HepG2 (cell line): ENCODE data around the gene ARL14EP. TPM values are rescaled to one million over a fixed set of nuclear protein-coding genes. Genes with fewer than 3 reads are reported as not detected.

Experiments
- HIVEP1 ChIP-seq: sonication (generic); formaldehyde crosslinking; IDR thresholded peaks from 2 replicates; pipeline ENCODE4 v1.4.0; 2020; ENCODE audit warnings: mild to moderate bottlenecking, missing genetic modification reagents
- PAXIP1 ChIP-seq: sonication (generic); formaldehyde crosslinking; conservative IDR thresholded peaks from 2 replicates; pipeline ENCODE4 v1.4.0; 2020; ENCODE audit warnings: mild to moderate bottlenecking, missing genetic modification reagents, moderate library complexity
- ZBTB4 ChIP-seq: sonication (generic); formaldehyde crosslinking; IDR thresholded peaks from 2 replicates; pipeline ENCODE4 v1.4.0; 2020; ENCODE audit warnings: missing genetic modification reagents, mild to moderate bottlenecking, borderline replicate concordance
- ZFY ChIP-seq: sonication (generic); formaldehyde crosslinking; IDR thresholded peaks from 2 replicates; pipeline ENCODE4 v1.4.0; 2020; ENCODE audit warnings: missing genetic modification reagents
- ZNF24 ChIP-seq: fragments of 450-650 bp; IDR thresholded peaks from 2 replicates; pipeline ENCODE4 v1.6.1; 2017; ENCODE audit warnings: antibody characterized with exemption, mild to moderate bottlenecking
- ZNF367 ChIP-seq: sonication (generic); formaldehyde crosslinking; IDR thresholded peaks from 2 replicates; pipeline ENCODE4 v1.4.0; 2020; ENCODE audit warnings: missing genetic modification reagents, borderline replicate concordance
- ZNF790 ChIP-seq: sonication (generic); formaldehyde crosslinking; IDR thresholded peaks from 2 replicates; pipeline ENCODE4 v1.8.0; 2022; ENCODE audit warnings: missing genetic modification reagents, mild to moderate bottlenecking, borderline replicate concordance
- ZNF883 ChIP-seq: sonication (generic); formaldehyde crosslinking; IDR thresholded peaks from 2 replicates; pipeline ENCODE4 v1.5.1; 2020; ENCODE audit warnings: mild to moderate bottlenecking, missing genetic modification reagents; ENCODE audit errors: not compliant biosample characterization
- polyA plus RNA-seq, 8 experiments: library from polyadenylated mRNA; depleted of rRNA in 3 of 8; stranded (reverse) in 7 of 8; unstranded in 1 of 8; fragments of >200 nt; fragmentation: Illumina TruSeq in 4 of 8; extraction: Trizol in 4 of 8; gene quantifications; 2 replicates each; pipeline versions ENCODE4 v1.2.1 to v1.2.3, GENCODE V29; 2011 to 2016; ENCODE audit warnings: low read depth in 4 of 8, missing spikeins in 1 of 8, mixed read lengths in 1 of 8; ENCODE audit not compliant: insufficient read depth in 1 of 8
- total RNA-seq, 5 experiments: library from RNA; depleted of rRNA; stranded (reverse); fragments of >200 nt; fragmentation: Illumina TruSeq; extraction: Trizol; gene quantifications; 2 replicates each; pipeline ENCODE4 v1.2.3, GENCODE V29; 2016; ENCODE audit warnings: low read depth in 1 of 5
- TF ChIP-seq, protein P1 (sequence below): sonication (generic); formaldehyde crosslinking; IDR thresholded peaks from 2 replicates; pipeline ENCODE4 v1.9.0; 2021; ENCODE audit warnings: missing genetic modification reagents, mild to moderate bottlenecking, borderline replicate concordance
- TF ChIP-seq, protein P2 (sequence below): sonication (generic); formaldehyde crosslinking; IDR thresholded peaks from 2 replicates; pipeline ENCODE4 v1.5.0; 2020; ENCODE audit warnings: mild to moderate bottlenecking, missing genetic modification reagents, borderline replicate concordance

Gene ARL14EP
- total and polyA plus RNA-seq, 2 of the 13 experiments (the other 11 are each of a cell fraction or from before 2014, with no cell fraction given), result 9.8 to 15.4 TPM

DNA sequence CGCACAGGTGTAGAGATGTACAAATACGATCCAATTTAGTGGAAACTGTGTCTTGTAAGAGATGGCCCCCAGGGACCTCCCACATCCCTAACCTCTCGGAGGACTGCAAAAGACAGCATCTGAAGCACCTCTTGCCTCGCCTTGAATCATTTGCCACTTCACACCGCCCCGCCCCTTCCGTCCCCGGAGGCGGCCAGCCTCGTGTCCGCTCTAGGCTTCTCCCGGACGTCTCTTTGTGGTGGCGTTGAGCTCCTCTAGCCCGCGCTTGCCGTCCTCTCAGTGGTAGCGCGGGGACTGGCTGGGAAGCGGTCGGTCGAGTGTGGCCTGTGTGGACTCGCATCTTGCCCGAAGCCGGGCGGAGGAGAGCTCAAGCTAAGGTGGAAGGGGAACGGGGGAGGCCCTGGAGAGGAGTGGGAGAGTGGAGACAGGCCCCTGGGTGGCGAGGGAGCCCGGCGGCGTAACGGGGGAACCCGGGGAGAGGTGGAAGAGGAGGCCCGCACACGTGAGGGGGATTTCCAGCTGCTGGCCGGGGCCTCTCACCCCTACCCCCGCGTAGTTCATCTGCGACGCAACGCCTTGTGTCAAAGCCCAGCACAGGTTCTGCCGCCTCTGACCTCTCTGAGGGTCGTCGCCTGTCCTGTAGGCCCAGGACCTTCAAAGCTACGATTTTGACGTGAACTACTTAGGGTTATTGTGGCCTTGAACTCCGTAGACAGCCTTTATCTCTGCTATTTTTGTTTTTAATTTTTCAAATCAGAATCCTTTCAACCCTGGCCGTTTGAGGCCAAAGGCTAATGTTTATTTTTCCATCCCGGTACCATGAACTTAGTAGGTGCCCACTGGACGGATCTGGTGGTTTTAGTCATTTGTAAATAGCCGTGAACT lies at the start of gene ARL14EP (continued):
- TF ChIP-seq PAXIP1 (CRISPR knock-in tag) (peak; percentile 61), ZNF24 (no peak), ZNF883 (peak; percentile 91), ZNF367 (CRISPR knock-in tag) (0 out of 2 replicates have a peak, but pooled peaks have one; percentile 29), ZFY (CRISPR knock-in tag) (peak; percentile 98), HIVEP1 (0 out of 2 replicates have a peak, but pooled peaks have one; percentile 46), ZBTB4 (CRISPR knock-in tag) (peak; percentile 24; the same call in 1 of the 2 replicates), ZNF790 (CRISPR knock-in tag) (peak; percentile 77; the same call in 1 of the 2 replicates)
- TF ChIP-seq, protein P1, sequence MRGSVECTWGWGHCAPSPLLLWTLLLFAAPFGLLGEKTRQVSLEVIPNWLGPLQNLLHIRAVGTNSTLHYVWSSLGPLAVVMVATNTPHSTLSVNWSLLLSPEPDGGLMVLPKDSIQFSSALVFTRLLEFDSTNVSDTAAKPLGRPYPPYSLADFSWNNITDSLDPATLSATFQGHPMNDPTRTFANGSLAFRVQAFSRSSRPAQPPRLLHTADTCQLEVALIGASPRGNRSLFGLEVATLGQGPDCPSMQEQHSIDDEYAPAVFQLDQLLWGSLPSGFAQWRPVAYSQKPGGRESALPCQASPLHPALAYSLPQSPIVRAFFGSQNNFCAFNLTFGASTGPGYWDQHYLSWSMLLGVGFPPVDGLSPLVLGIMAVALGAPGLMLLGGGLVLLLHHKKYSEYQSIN (CRISPR knock-in tag), result no peak
- TF ChIP-seq, protein P2, sequence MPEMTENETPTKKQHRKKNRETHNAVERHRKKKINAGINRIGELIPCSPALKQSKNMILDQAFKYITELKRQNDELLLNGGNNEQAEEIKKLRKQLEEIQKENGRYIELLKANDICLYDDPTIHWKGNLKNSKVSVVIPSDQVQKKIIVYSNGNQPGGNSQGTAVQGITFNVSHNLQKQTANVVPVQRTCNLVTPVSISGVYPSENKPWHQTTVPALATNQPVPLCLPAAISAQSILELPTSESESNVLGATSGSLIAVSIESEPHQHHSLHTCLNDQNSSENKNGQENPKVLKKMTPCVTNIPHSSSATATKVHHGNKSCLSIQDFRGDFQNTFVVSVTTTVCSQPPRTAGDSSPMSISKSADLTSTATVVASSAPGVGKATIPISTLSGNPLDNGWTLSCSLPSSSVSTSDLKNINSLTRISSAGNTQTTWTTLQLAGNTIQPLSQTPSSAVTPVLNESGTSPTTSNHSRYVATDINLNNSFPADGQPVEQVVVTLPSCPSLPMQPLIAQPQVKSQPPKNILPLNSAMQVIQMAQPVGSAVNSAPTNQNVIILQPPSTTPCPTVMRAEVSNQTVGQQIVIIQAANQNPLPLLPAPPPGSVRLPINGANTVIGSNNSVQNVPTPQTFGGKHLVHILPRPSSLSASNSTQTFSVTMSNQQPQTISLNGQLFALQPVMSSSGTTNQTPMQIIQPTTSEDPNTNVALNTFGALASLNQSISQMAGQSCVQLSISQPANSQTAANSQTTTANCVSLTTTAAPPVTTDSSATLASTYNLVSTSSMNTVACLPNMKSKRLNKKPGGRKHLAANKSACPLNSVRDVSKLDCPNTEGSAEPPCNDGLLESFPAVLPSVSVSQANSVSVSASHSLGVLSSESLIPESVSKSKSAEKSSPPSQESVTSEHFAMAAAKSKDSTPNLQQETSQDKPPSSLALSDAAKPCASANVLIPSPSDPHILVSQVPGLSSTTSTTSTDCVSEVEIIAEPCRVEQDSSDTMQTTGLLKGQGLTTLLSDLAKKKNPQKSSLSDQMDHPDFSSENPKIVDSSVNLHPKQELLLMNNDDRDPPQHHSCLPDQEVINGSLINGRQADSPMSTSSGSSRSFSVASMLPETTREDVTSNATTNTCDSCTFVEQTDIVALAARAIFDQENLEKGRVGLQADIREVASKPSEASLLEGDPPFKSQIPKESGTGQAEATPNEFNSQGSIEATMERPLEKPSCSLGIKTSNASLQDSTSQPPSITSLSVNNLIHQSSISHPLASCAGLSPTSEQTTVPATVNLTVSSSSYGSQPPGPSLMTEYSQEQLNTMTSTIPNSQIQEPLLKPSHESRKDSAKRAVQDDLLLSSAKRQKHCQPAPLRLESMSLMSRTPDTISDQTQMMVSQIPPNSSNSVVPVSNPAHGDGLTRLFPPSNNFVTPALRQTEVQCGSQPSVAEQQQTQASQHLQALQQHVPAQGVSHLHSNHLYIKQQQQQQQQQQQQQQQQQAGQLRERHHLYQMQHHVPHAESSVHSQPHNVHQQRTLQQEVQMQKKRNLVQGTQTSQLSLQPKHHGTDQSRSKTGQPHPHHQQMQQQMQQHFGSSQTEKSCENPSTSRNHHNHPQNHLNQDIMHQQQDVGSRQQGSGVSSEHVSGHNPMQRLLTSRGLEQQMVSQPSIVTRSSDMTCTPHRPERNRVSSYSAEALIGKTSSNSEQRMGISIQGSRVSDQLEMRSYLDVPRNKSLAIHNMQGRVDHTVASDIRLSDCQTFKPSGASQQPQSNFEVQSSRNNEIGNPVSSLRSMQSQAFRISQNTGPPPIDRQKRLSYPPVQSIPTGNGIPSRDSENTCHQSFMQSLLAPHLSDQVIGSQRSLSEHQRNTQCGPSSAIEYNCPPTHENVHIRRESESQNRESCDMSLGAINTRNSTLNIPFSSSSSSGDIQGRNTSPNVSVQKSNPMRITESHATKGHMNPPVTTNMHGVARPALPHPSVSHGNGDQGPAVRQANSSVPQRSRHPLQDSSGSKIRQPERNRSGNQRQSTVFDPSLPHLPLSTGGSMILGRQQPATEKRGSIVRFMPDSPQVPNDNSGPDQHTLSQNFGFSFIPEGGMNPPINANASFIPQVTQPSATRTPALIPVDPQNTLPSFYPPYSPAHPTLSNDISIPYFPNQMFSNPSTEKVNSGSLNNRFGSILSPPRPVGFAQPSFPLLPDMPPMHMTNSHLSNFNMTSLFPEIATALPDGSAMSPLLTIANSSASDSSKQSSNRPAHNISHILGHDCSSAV (CRISPR knock-in tag), result no peak
